H9 (cell line): ENCODE data around the gene SHMT2. TPM values are rescaled to one million over a fixed set of nuclear protein-coding genes. Genes with fewer than 3 reads are reported as not detected.

Experiments
- DNase-seq: peaks from one replicate; pipeline ENCODE4 v3.0.0-alpha.2; 2017
- H2AFZ ChIP-seq: one replicate; pipeline ENCODE4 v1.6.1; 2013; ENCODE audit warnings: mild to moderate bottlenecking, low read length, control low read depth, moderate library complexity
- H2AK5ac ChIP-seq: 2 replicates; pipeline ENCODE4 v1.6.1; 2013; ENCODE audit warnings: low read length, control low read depth, mixed read lengths; ENCODE audit not compliant: insufficient read length
- H2BK120ac ChIP-seq: one replicate; pipeline ENCODE4 v1.6.1; 2013; ENCODE audit warnings: low read depth, mild to moderate bottlenecking, low read length, control low read depth, inconsistent platforms; ENCODE audit not compliant: poor library complexity, severe bottlenecking
- H2BK12ac ChIP-seq: 2 replicates; pipeline ENCODE4 v1.6.1; 2013; ENCODE audit warnings: low read length, control low read depth, mixed read lengths, low read depth; ENCODE audit not compliant: insufficient read length
- H2BK15ac ChIP-seq: 2 replicates; pipeline ENCODE4 v1.6.1; 2013; ENCODE audit warnings: low read depth, low read length, control low read depth
- H2BK20ac ChIP-seq: one replicate; pipeline ENCODE4 v1.6.1; 2013; ENCODE audit warnings: low read depth, mild to moderate bottlenecking, low read length, control low read depth, inconsistent platforms; ENCODE audit not compliant: poor library complexity, severe bottlenecking
- H2BK5ac ChIP-seq: 2 replicates; pipeline ENCODE4 v1.6.1; 2013; ENCODE audit warnings: low read length, control low read depth, mixed read lengths; ENCODE audit not compliant: insufficient read length
- H3K14ac ChIP-seq: 2 replicates; pipeline ENCODE4 v1.6.1; 2013; ENCODE audit warnings: low read length, control low read depth; ENCODE audit not compliant: insufficient read depth
- H3K18ac ChIP-seq: 2 replicates; pipeline ENCODE4 v1.6.1; 2013; ENCODE audit warnings: low read depth, mild to moderate bottlenecking, mixed read lengths, low read length, control low read depth; ENCODE audit not compliant: insufficient read length
- H3K23ac ChIP-seq: 2 replicates; pipeline ENCODE4 v1.6.1; 2013; ENCODE audit warnings: low read length, control low read depth, mixed read lengths, low read depth; ENCODE audit not compliant: insufficient read length
- H3K23me2 ChIP-seq: 2 replicates; pipeline ENCODE4 v1.6.1; 2013; ENCODE audit warnings: low read depth, mild to moderate bottlenecking, mixed read lengths, low read length, control low read depth; ENCODE audit not compliant: insufficient read length, poor library complexity, severe bottlenecking
- H3K27ac ChIP-seq: 2 replicates; pipeline ENCODE4 v1.5.1; 2013; ENCODE audit warnings: low read length, control low read depth, mixed read lengths, low read depth; ENCODE audit not compliant: insufficient read length
- H3K27me3 ChIP-seq: 2 replicates; pipeline ENCODE4 v1.6.1; 2013; ENCODE audit warnings: low read length, control low read depth, inconsistent platforms; ENCODE audit not compliant: insufficient read depth
- H3K4ac ChIP-seq: 2 replicates; pipeline ENCODE4 v1.6.1; 2013; ENCODE audit warnings: low read depth, mild to moderate bottlenecking, control low read depth, inconsistent platforms, low read length, moderate library complexity
- H3K4me1 ChIP-seq: 2 replicates; pipeline ENCODE4 v1.6.1; 2013; ENCODE audit warnings: low read length, control low read depth, inconsistent platforms; ENCODE audit not compliant: insufficient read depth
- H3K4me2 ChIP-seq: 2 replicates; pipeline ENCODE4 v1.6.1; 2013; ENCODE audit warnings: low read length, control low read depth, mixed read lengths; ENCODE audit not compliant: insufficient read length, insufficient read depth
- H3K56ac ChIP-seq: 2 replicates; pipeline ENCODE4 v1.6.1; 2013; ENCODE audit warnings: low read depth, mild to moderate bottlenecking, mixed read lengths, low read length, control low read depth; ENCODE audit not compliant: insufficient read length
- H3K79me1 ChIP-seq: 2 replicates; pipeline ENCODE4 v1.6.1; 2013; ENCODE audit warnings: low read depth, mild to moderate bottlenecking, moderate library complexity, low read length, control low read depth, inconsistent platforms; ENCODE audit not compliant: insufficient read depth, poor library complexity, severe bottlenecking
- H3K79me2 ChIP-seq: 2 replicates; pipeline ENCODE4 v1.6.1; 2013; ENCODE audit warnings: low read length, control low read depth, inconsistent platforms; ENCODE audit not compliant: insufficient read depth
- H3K9ac ChIP-seq: 2 replicates; pipeline ENCODE4 v1.6.1; 2013; ENCODE audit warnings: low read length, control low read depth, mixed read lengths; ENCODE audit not compliant: insufficient read length; ENCODE audit errors: extremely low read depth
- H3K9me3 ChIP-seq: one replicate; pipeline ENCODE4 v1.6.1; 2013; ENCODE audit warnings: low read depth, low read length, inconsistent platforms; ENCODE audit not compliant: control insufficient read depth
- H3T11ph ChIP-seq: one replicate; pipeline ENCODE4 v1.6.1; 2013; ENCODE audit warnings: mild to moderate bottlenecking, low read length, control low read depth, inconsistent platforms
- H4K20me1 ChIP-seq: one replicate; pipeline ENCODE4 v1.6.1; 2013; ENCODE audit not compliant: control insufficient read depth, insufficient read length, insufficient read depth
- H4K5ac ChIP-seq: 2 replicates; pipeline ENCODE4 v1.6.1; 2013; ENCODE audit warnings: low read depth, mild to moderate bottlenecking, mixed read lengths, low read length, control low read depth; ENCODE audit not compliant: insufficient read length
- H4K8ac ChIP-seq: replicated peaks from 2 replicates; pipeline ENCODE4 v1.6.1; 2013; ENCODE audit warnings: low read length, control low read depth, mixed read lengths, low read depth; ENCODE audit not compliant: insufficient read length
- H4K91ac ChIP-seq: 2 replicates; pipeline ENCODE4 v1.6.1; 2013; ENCODE audit warnings: low read depth, mild to moderate bottlenecking, moderate library complexity, mixed read lengths, low read length, control low read depth; ENCODE audit not compliant: insufficient read length
- H3K27ac Mint-ChIP-seq, 3 experiments: 2 replicates in 2 of 3; 3 replicates in 1 of 3; pipeline ENCODE4 v1.8.0; 2020 to 2021; ENCODE audit warnings: mixed read lengths in 3 of 3, mild to moderate bottlenecking in 1 of 3, moderate library complexity in 1 of 3
- H3K27me3 Mint-ChIP-seq: 2 replicates; pipeline ENCODE4 v1.8.0; 2021; ENCODE audit warnings: low read depth, mild to moderate bottlenecking, moderate library complexity, mixed read lengths
- H3K36me3 Mint-ChIP-seq, 3 experiments: 2 replicates in 2 of 3; 3 replicates in 1 of 3; pipeline ENCODE4 v1.8.0; 2020 to 2021; ENCODE audit warnings: low read depth in 3 of 3, mixed read lengths in 3 of 3; ENCODE audit not compliant: insufficient read depth in 1 of 3
- H3K4me1 Mint-ChIP-seq, 2 experiments: 2 replicates each; pipeline ENCODE4 v1.8.0; 2020; ENCODE audit warnings: mixed read lengths in 2 of 2
- H3K4me3 Mint-ChIP-seq, 2 experiments: 2 replicates in 1 of 2; 3 replicates in 1 of 2; pipeline ENCODE4 v1.8.0; 2020 to 2021; ENCODE audit warnings: mild to moderate bottlenecking in 2 of 2, mixed read lengths in 2 of 2, moderate library complexity in 1 of 2
- H3K9me3 Mint-ChIP-seq, 2 experiments: 2 replicates in 1 of 2; 3 replicates in 1 of 2; pipeline ENCODE4 v1.8.0; 2020; ENCODE audit warnings: mild to moderate bottlenecking in 2 of 2, mixed read lengths in 2 of 2, moderate library complexity in 1 of 2
- WGBS: extraction: QIAGEN DNeasy Blood & Tissue Kit; methylation state at CpG from one replicate; pipeline ENCODE4 v1.1.7; 2013; ENCODE audit warnings: missing lambda C conversion rate, low lambda C conversion rate, mixed read lengths; ENCODE audit not compliant: insufficient read length; ENCODE audit errors: extremely low coverage; 5-methylcytosine and 5-hydroxymethylcytosine counted together
- total RNA-seq: library from RNA; stranded (reverse); gene quantifications from 2 replicates; pipeline ENCODE4 v1.2.1, GENCODE V29; 2021
- TF ChIP-seq, protein P1 (sequence below): fragments of 200-600 bp; sonication (generic); conservative IDR thresholded peaks from 3 replicates; pipeline ENCODE4 v1.8.0; 2021; ENCODE audit warnings: antibody characterized with exemption, mild to moderate bottlenecking

Gene SHMT2
- total RNA-seq, 1 experiment from 2014 or later: 260 TPM

DNA sequence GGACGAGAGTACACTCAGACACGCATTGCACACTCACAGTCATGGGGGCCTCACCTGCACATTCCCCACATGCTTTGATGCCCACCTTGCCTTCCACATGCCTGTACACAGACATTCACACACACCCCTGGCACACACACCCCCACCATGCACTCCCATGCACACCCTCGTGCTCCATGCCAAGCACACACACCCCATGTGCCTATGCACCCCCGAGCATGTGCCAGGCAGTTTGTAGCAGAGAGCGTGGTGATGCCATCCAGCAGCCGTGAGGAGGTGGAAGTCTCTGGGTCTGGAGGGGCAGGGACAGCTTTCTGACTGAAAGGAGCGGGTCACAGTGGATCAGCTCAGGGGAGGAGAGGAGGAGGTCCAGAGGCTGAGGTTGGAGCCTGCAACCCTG is 23.6 kb upstream of the SHMT2 start:
- no peaks in the 10 kb centered on the region for H4K20me1 ChIP-seq
- no peaks in the 10 kb centered on the region for H3K4me1 ChIP-seq
- H3K79me1 ChIP-seq: no peaks in the 10 kb centered on the region
- no peak for DNase-seq
- no peak overlapping the region for H2BK12ac ChIP-seq
- H3K4ac ChIP-seq: no peak overlapping the region
- Mint-ChIP-seq H3K27me3 (no peaks in the 10 kb centered on the region), H3K4me3 (no peak overlapping the region), H3K36me3 (peaks cover 48 to 91% (median 87%) of the 10 kb centered on the region in 3 experiments), H3K27ac (0 out of 7 replicates have a peak overlapping the region, but pooled peaks of 1 of the 3 experiments have one; percentile 21), H3K9me3 (no peaks in the 10 kb centered on the region), H3K4me1 (no peaks in the 10 kb centered on the region)
- no peaks in the 10 kb centered on the region for H3K9me3 ChIP-seq
- H3T11ph ChIP-seq: no peak overlapping the region
- H2BK5ac ChIP-seq: no peak overlapping the region
- no peak overlapping the region for H3K9ac ChIP-seq
- H3K18ac ChIP-seq: no peak overlapping the region
- H3K27ac ChIP-seq: no peak overlapping the region
- no peak overlapping the region for H4K91ac ChIP-seq
- no peaks in the 10 kb centered on the region for H3K79me2 ChIP-seq
- H2AK5ac ChIP-seq: no peak overlapping the region
- H4K5ac ChIP-seq: no peak overlapping the region
- no peak overlapping the region for H2BK20ac ChIP-seq
- no peak overlapping the region for H2BK15ac ChIP-seq
- H3K14ac ChIP-seq: no peak overlapping the region
- no peaks in the 10 kb centered on the region for H3K27me3 ChIP-seq
- no peak overlapping the region for H3K4me2 ChIP-seq
- TF ChIP-seq, protein P1, sequence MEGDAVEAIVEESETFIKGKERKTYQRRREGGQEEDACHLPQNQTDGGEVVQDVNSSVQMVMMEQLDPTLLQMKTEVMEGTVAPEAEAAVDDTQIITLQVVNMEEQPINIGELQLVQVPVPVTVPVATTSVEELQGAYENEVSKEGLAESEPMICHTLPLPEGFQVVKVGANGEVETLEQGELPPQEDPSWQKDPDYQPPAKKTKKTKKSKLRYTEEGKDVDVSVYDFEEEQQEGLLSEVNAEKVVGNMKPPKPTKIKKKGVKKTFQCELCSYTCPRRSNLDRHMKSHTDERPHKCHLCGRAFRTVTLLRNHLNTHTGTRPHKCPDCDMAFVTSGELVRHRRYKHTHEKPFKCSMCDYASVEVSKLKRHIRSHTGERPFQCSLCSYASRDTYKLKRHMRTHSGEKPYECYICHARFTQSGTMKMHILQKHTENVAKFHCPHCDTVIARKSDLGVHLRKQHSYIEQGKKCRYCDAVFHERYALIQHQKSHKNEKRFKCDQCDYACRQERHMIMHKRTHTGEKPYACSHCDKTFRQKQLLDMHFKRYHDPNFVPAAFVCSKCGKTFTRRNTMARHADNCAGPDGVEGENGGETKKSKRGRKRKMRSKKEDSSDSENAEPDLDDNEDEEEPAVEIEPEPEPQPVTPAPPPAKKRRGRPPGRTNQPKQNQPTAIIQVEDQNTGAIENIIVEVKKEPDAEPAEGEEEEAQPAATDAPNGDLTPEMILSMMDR: no peak
- H2AFZ ChIP-seq: no peak overlapping the region
- H2BK120ac ChIP-seq: no peak overlapping the region
- no CpG with 5 or more reads among the region's 7 CpGs for WGBS
- H4K8ac ChIP-seq: no peak overlapping the region
- H3K23me2 ChIP-seq: no peaks in the 10 kb centered on the region
- no peak overlapping the region for H3K23ac ChIP-seq
- H3K56ac ChIP-seq: no peak overlapping the region
